Fibroblast of villous mesenchyme (primary cell): ENCODE results near the gene MTO1. TPM values are rescaled to one million over a fixed set of nuclear protein-coding genes. Genes with fewer than 3 reads are reported as not detected.

ENCODE experiments used
- DNase-seq: peaks from one replicate; pipeline ENCODE4 v3.0.0-alpha.2; 2010; ENCODE audit warnings: low read depth
- H3K4me3 ChIP-seq: 2 replicates; pipeline ENCODE4 v1.5.1; 2011; ENCODE audit warnings: low read depth, mild to moderate bottlenecking, low read length
- CTCF ChIP-seq: IDR thresholded peaks from 2 replicates; pipeline ENCODE4 v1.5.1; 2012; ENCODE audit warnings: low read depth, mild to moderate bottlenecking, low read length; ENCODE audit not compliant: insufficient read depth
- total RNA-seq: library from RNA; depleted of rRNA; stranded (reverse); fragments of >200 nt; gene quantifications from 2 replicates; pipeline ENCODE4 v1.2.3, GENCODE V29; 2012

The MTO1 gene
- total RNA-seq, 1 donor: 59.2 TPM

GRCh38 chr6:73477407-73477806 is 15.9 kb downstream of the MTO1 start:
- TF ChIP-seq CTCF: no peak
- DNase-seq: no peak
- no peak overlapping the region for H3K4me3 ChIP-seq

GRCh38 chr6:73481969-73482368 is 20.4 kb downstream of the MTO1 start:
- no peak overlapping the region for H3K4me3 ChIP-seq
- no peak for DNase-seq
- no peak for TF ChIP-seq CTCF

- H3K4me3 ChIP-seq: no peak overlapping the region
- DNase-seq: no peak
- TF ChIP-seq CTCF: no peak
Measured at GRCh38 chr6:73484438-73484837, 22.9 kb downstream of the MTO1 start.

GRCh38 chr6:73487473-73487872 is 25.9 kb downstream of the MTO1 start:
- no peak for TF ChIP-seq CTCF
- no peak overlapping the region for H3K4me3 ChIP-seq
- DNase-seq: no peak

- TF ChIP-seq CTCF: no peak
- H3K4me3 ChIP-seq: no peak overlapping the region
- no peak for DNase-seq
Measured at GRCh38 chr6:73491377-73491776, 29.8 kb downstream of the MTO1 start.

GRCh38 chr6:73497915-73498314 is 36.4 kb downstream of the MTO1 start:
- no peak overlapping the region for H3K4me3 ChIP-seq
- DNase-seq: no peak
- TF ChIP-seq CTCF: no peak

GRCh38 chr6:73503027-73503772 is 41.7 kb downstream of the MTO1 start:
- DNase-seq: no peak
- H3K4me3 ChIP-seq: no peak overlapping the region
- TF ChIP-seq CTCF: no peak
